Fibroblast of mammary gland (primary cell): ENCODE results near the gene MAT2B.

Experiments
- DNase-seq: peaks from one replicate; pipeline ENCODE4 v3.0.0-alpha.2; 2010; ENCODE audit warnings: low read depth
- H3K4me3 ChIP-seq: 2 replicates; pipeline ENCODE4 v1.5.1; 2011; ENCODE audit warnings: low read depth, mild to moderate bottlenecking, low read length, moderate library complexity; ENCODE audit not compliant: control insufficient read depth
- TF ChIP-seq, protein P1 (sequence below): conservative IDR thresholded peaks from 2 replicates; pipeline ENCODE4 v1.5.1; 2011; ENCODE audit warnings: low read depth, low read length, inconsistent platforms; ENCODE audit not compliant: control insufficient read depth, insufficient read depth

MAT2B gene

DNA sequence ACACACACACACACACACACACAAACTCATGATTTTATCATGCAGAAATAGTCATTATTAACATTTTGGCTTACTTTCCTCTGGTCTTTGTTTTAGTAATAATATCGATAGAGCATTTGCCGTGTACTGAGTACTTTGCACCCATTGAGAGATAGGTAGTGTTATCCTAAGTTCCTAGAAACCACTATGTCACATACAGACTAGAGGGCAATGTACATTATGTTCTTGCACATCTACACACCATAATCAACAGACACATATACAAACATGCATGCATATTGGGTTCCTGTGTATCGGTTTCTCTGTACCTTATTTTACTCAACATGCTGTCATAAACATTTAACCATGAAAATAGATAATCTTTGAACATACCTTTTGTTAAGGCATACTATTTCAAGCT lies 45.7 kb downstream of the MAT2B start:
- no peak overlapping the region for H3K4me3 ChIP-seq
- DNase-seq, result no peak
- TF ChIP-seq, protein P1, sequence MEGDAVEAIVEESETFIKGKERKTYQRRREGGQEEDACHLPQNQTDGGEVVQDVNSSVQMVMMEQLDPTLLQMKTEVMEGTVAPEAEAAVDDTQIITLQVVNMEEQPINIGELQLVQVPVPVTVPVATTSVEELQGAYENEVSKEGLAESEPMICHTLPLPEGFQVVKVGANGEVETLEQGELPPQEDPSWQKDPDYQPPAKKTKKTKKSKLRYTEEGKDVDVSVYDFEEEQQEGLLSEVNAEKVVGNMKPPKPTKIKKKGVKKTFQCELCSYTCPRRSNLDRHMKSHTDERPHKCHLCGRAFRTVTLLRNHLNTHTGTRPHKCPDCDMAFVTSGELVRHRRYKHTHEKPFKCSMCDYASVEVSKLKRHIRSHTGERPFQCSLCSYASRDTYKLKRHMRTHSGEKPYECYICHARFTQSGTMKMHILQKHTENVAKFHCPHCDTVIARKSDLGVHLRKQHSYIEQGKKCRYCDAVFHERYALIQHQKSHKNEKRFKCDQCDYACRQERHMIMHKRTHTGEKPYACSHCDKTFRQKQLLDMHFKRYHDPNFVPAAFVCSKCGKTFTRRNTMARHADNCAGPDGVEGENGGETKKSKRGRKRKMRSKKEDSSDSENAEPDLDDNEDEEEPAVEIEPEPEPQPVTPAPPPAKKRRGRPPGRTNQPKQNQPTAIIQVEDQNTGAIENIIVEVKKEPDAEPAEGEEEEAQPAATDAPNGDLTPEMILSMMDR, result no peak

DNA sequence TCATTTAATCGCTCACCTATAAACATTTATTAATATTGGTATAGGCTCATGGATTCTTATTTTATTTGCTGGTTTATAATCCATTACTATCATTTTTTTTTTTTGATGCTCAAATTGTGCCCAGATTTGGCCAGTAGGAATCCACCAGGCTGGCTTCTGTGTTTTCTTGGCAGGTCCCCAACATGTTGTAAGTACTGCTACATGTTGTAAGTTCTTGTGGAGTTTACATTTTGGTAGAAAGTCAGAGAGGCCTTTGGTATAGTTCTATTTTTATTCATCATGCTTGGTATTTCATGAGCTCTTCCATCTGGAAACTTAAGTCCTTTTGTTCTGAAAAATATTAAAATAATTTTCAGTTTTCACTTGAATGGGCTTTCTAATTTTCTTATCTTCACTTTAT lies 47.1 kb downstream of the MAT2B start:
- DNase-seq, result no peak
- TF ChIP-seq, protein P1, result no peak

DNA sequence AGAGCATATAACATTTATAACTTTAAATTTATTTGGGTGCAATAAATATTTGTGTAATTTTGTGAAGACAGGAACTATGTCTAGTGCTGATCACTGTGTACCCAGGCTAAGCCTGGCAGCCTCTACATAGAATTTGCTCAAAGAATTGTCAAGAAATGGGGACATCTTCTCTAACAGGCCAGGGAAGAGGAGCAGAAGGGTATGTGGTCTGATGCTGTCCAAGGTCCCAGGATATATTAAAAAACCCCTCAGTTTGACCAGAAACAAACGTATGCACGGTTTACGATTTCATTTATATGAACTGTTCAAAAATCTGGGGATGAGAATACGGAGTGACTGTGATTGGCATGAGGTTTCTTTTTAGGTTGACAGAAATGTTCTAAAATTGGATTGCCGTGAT lies 55.9 kb downstream of the MAT2B start:
- no peak overlapping the region for H3K4me3 ChIP-seq
- no peak for DNase-seq
- TF ChIP-seq, protein P1, result no peak

More for the DNA sequence above, 47.1 kb downstream of the MAT2B start:
- no peak overlapping the region for H3K4me3 ChIP-seq

DNA sequence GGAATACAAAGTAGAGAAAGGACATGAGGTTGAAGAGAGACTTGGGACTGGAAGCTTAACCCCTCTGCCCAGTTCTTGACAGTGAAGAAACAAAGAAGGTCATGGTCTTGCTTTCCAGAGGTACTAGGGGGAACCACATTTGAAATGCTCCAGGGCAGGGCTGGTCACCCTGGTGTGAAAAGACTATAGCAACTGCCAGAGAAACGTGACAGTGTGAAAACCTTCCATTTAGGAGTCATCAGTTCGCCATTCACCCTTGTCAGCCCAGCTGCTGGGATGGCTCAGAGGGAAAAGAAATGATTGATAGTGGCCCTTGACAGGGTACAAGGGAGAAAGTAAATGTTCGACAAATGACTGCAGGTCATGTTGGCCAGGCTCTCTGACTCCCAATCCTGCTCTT lies 56.7 kb downstream of the MAT2B start:
- TF ChIP-seq, protein P1, result no peak
- H3K4me3 ChIP-seq, result no peak overlapping the region
- DNase-seq, result no peak

DNA sequence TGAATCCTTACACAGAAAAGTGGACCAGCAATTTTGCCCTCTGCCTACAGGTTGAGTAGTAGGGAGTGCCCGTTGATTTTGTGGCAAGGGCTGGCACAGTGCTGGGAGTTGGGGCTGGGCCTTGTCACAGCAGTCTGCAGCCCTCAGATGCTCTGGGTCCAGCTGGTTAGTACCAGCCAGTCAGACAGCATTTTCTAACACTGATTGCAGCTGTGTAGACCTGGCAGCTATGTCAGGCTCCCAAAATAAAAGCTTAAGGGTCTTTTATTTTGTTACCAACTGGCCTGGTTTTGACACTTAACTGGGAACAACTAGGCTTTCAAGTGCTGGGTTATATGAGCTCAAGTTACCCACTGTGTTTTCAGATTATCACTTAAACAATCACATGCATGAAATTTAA lies 57.7 kb downstream of the MAT2B start:
- DNase-seq, result no peak
- TF ChIP-seq, protein P1, result no peak
- H3K4me3 ChIP-seq, result no peak overlapping the region

DNA sequence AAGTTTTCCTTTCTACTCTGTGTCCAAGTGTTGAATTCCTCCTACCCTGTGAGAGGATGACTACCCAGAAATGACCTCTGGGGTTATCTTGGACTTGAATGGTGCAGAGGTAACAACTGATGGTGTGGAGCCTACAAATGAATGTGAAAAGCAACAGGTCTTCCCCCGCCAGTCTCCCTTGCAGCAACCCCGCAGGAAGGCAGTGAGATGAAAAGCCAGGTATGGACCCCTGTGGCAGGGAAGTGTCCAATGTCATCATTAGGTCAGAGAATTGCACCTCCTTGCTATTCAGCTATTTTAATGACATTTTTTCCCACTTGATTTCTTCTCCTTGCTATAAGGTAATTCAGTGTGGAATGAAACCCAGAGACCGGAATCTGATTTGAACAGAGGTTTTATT lies 58.5 kb downstream of the MAT2B start:
- TF ChIP-seq, protein P1, result no peak
- DNase-seq, result no peak
- no peak overlapping the region for H3K4me3 ChIP-seq

DNA sequence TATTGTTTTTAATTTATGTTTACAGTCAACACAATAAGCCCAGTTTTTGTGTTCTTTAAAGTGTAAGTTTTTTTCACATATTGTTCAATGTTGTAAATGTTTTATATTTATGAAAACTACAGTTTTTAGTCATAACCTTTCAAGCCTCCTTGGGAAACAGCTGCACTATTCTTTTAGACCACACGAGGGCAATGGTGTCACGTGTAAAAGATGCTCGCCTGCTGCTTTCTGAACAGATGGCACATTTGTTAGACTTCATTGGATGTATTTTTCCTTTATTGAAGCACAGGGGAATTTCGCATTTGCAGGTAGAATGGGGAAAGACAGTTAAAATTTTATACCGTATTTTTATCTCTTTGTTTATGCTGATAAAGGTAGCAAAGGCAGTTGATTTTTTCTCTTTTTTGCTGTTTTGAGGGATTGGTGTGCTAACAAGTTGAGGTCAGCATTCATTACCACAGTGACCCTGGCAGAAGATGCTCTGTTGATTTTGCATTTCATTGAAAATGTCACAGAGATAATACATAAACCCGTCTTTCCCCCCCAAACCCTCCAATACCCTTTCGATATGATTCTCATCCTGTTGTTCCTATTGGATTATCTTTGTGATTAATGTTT lies 59.0 kb downstream of the MAT2B start:
- TF ChIP-seq, protein P1, result peak; percentile 86
- DNase-seq, result peak; percentile 70

More for the DNA sequence above, 59.0 kb downstream of the MAT2B start:
- no peak overlapping the region for H3K4me3 ChIP-seq
